K562 (cell line): Measurements from ENCODE around the gene FFAR1. TPM values are rescaled to one million over a fixed set of nuclear protein-coding genes. Genes with fewer than 3 reads are reported as not detected.

Source experiments
- ATAC-seq: fragments of 200-7000 bp; cut with Tn5 transposase; 3 replicates; pipeline ENCODE4 v1.9.1; 2020; ENCODE audit warnings: moderate library complexity
- BruUV-seq: library from RNA; stranded (reverse); fragments of 400-500 nt; replicated peaks from 2 replicates; lab custom pipeline; 2021; lab: Mats Ljungman, UMichigan
- CTCF ChIA-PET: fragments of 300-600 bp; formaldehyde crosslinking; extraction: SDS; loops from one replicate; lab custom pipeline; 2021; ENCODE audit warnings: low intra/inter-chr PET ratio; lab: Yijun Ruan, JAX
- POLR2A ChIA-PET: fragments of 300-600, 350-650 bp; sonication (Branson Sonifier 250); formaldehyde crosslinking; extraction: SDS; loops from one replicate; lab custom pipeline; 2021; ENCODE audit warnings: antibody characterized with exemption, inconsistent platforms; lab: Yijun Ruan, JAX
- DNase-seq, 4 experiments: peaks; one replicate each; pipeline versions ENCODE4 v3.0.0 to v3.0.0-alpha.2; 2011 to 2018; ENCODE audit warnings: low spot score in 3 of 4, mixed read lengths in 3 of 4; ENCODE audit errors: extremely low read depth in 1 of 4
- FAIRE-seq: peaks from 2 replicates; lab custom pipeline; 2011; peaks lifted over from hg19 to GRCh38; lab: Jason Lieb, UNC
- H2AFZ ChIP-seq: 2 replicates; pipeline ENCODE4 v1.6.0; 2011; ENCODE audit warnings: low read depth, low read length, control low read depth, inconsistent platforms
- H3K27ac ChIP-seq: fragments of 200-600 bp; 3 replicates; pipeline ENCODE4 v1.8.0; 2011; ENCODE audit warnings: low read depth, mild to moderate bottlenecking, control low read depth, inconsistent platforms, low read length, moderate library complexity, mixed read lengths; ENCODE audit errors: extremely low read depth
- H3K27me3 ChIP-seq, 2 experiments: fragments of 300-600 bp in 1 of 2; 2 replicates in 1 of 2; 3 replicates in 1 of 2; pipeline versions ENCODE4 v1.6.0 to v1.8.0; 2011; ENCODE audit warnings: inconsistent platforms in 2 of 2, low read length in 2 of 2, mild to moderate bottlenecking in 1 of 2, mixed read lengths in 1 of 2, moderate library complexity in 1 of 2; ENCODE audit not compliant: control insufficient read depth in 2 of 2, insufficient read depth in 2 of 2
- H3K36me3 ChIP-seq: fragments of 300-600 bp; 3 replicates; pipeline ENCODE4 v1.8.0; 2011; ENCODE audit warnings: mild to moderate bottlenecking, low read length, inconsistent platforms; ENCODE audit not compliant: control insufficient read depth, insufficient read depth
- H3K4me1 ChIP-seq, 2 experiments: fragments of 200-600 bp in 1 of 2; replicated peaks in 1 of 2; 2 replicates in 1 of 2; 3 replicates in 1 of 2; pipeline versions ENCODE4 v1.5.1 to v1.8.0; 2011; ENCODE audit warnings: inconsistent platforms in 2 of 2, low read length in 2 of 2, mild to moderate bottlenecking in 1 of 2, mixed read lengths in 1 of 2, moderate library complexity in 1 of 2; ENCODE audit not compliant: control insufficient read depth in 2 of 2, insufficient read depth in 2 of 2
- H3K4me2 ChIP-seq: 2 replicates; pipeline ENCODE4 v1.6.1; 2011; ENCODE audit warnings: low read length, control low read depth, inconsistent platforms, mixed read lengths; ENCODE audit not compliant: insufficient read depth
- H3K4me3 ChIP-seq: fragments of 200-600 bp; sonication (generic), shearing (Covaris generic); 2 replicates; pipeline ENCODE4 v1.5.1; 2016; ENCODE audit warnings: control low read depth, inconsistent platforms
- H3K79me2 ChIP-seq: fragments of 200-600 bp; 3 replicates; pipeline ENCODE4 v1.8.0; 2011; ENCODE audit warnings: low read length, inconsistent platforms; ENCODE audit not compliant: control insufficient read depth, insufficient read depth
- H3K9ac ChIP-seq, 2 experiments: 2 replicates each; pipeline versions ENCODE4 v1.6.0 to v1.6.1; 2011; ENCODE audit warnings: low read depth in 2 of 2, low read length in 2 of 2, control low read depth in 1 of 2, inconsistent platforms in 1 of 2, mild to moderate bottlenecking in 1 of 2, mixed read lengths in 1 of 2; ENCODE audit not compliant: insufficient read depth in 1 of 2
- H3K9me1 ChIP-seq: one replicate; pipeline ENCODE4 v1.6.0; 2011; ENCODE audit warnings: inconsistent platforms, mild to moderate bottlenecking, low read length, moderate library complexity; ENCODE audit not compliant: control insufficient read depth, insufficient read depth
- H3K9me3 ChIP-seq: replicated peaks from 2 replicates; pipeline ENCODE4 v1.5.1; 2011; ENCODE audit warnings: low read depth, low read length, inconsistent platforms; ENCODE audit not compliant: control insufficient read depth, insufficient read depth
- H4K20me1 ChIP-seq: replicated peaks from 2 replicates; pipeline ENCODE4 v1.6.1; 2011; ENCODE audit warnings: low read length, inconsistent platforms, mixed read lengths; ENCODE audit not compliant: control insufficient read depth, insufficient read depth
- ARID1B ChIP-seq: fragments of 450-650 bp; IDR thresholded peaks from 2 replicates; pipeline ENCODE4 v1.6.1; 2016; ENCODE audit warnings: antibody characterized with exemption, mild to moderate bottlenecking, inconsistent platforms
- ARNT ChIP-seq, 2 experiments: fragments of 450-650 bp; IDR thresholded peaks; 2 replicates each; pipeline ENCODE4 v1.6.1; 2016; ENCODE audit warnings: mild to moderate bottlenecking in 1 of 2
- C11orf30 ChIP-seq: fragments of 450-650 bp; IDR thresholded peaks from 2 replicates; pipeline ENCODE4 v1.6.1; 2016; ENCODE audit warnings: low read depth, mild to moderate bottlenecking
- CBX1 ChIP-seq: sonication (generic); IDR thresholded peaks from 2 replicates; pipeline ENCODE4 v1.6.1; 2016; ENCODE audit warnings: antibody characterized with exemption, low read depth, mild to moderate bottlenecking
- DPF2 ChIP-seq: fragments of 450-650 bp; IDR thresholded peaks from 2 replicates; pipeline ENCODE4 v1.6.1; 2016
- EGR1 ChIP-seq: fragments of 450-650 bp; conservative IDR thresholded peaks from 2 replicates; pipeline ENCODE4 v1.6.1; 2017; ENCODE audit warnings: mild to moderate bottlenecking
- HDGF ChIP-seq: fragments of 450-650 bp; IDR thresholded peaks from 2 replicates; pipeline ENCODE4 v1.6.1; 2016
- LARP7 ChIP-seq: fragments of 450-650 bp; IDR thresholded peaks from 2 replicates; pipeline ENCODE4 v1.6.1; 2016
- MAFK ChIP-seq: IDR thresholded peaks from 2 replicates; pipeline ENCODE4 v1.6.1; 2011; ENCODE audit warnings: low read length, improper control_type of control experiment
- MEF2D ChIP-seq: conservative IDR thresholded peaks from 2 replicates; pipeline ENCODE4 v1.6.1; 2016; ENCODE audit warnings: low read depth, missing genetic modification characterization, missing compliant biosample characterization
- MLLT1 ChIP-seq, 2 experiments: fragments of 450-650 bp; IDR thresholded peaks; 2 replicates each; pipeline ENCODE4 v1.6.1; 2016
- SREBF1 ChIP-seq: fragments of 150-350 bp; IDR thresholded peaks from 2 replicates; pipeline ENCODE4 v1.6.1; 2014; ENCODE audit warnings: antibody characterized with exemption, low read depth, low read length, borderline replicate concordance
- TSC22D4 ChIP-seq: fragments of 450-650 bp; IDR thresholded peaks from 2 replicates; pipeline ENCODE4 v1.6.1; 2016; ENCODE audit warnings: missing genetic modification characterization, missing biosample characterization, control low read depth
- ZNF140 ChIP-seq: fragments of 250-450 bp; sonication (Bioruptor Pico); IDR thresholded peaks from 2 replicates; pipeline ENCODE4 v1.8.0; 2021; ENCODE audit warnings: moderate library complexity, mild to moderate bottlenecking, inconsistent platforms
- WGBS: fragments of 100-300 bp; shearing (Covaris generic); methylation state at CpG from one replicate; pipeline ENCODE4 v1.1.6; 2016; ENCODE audit warnings: low coverage, mixed read lengths; ENCODE audit not compliant: insufficient coverage; ENCODE audit errors: missing lambda C conversion rate; 5-methylcytosine and 5-hydroxymethylcytosine counted together
- in situ Hi-C: fragments of 300-500 bp; cut with MboI; formaldehyde crosslinking; loops from 4 replicates; pipeline ENCODE4 v1.15.0; 2018; ENCODE audit warnings: inconsistent platforms, mixed read lengths
- intact Hi-C: fragments of 100-400 bp; cut with micrococcal nuclease; formaldehyde crosslinking; loops from 2 replicates; pipeline ENCODE4 v1.14.2; 2022
- polyA plus RNA-seq, 8 experiments: library from polyadenylated mRNA; depleted of rRNA in 4 of 8; stranded (reverse) in 5 of 8; unstranded in 3 of 8; fragments of >200 nt; fragmentation: Nextera tagmentation in 2 of 8; fragmentation: Illumina TruSeq in 1 of 8; extraction: Ambion mirVana in 2 of 8; extraction: Trizol in 1 of 8; gene quantifications; 2 replicates each; pipeline versions ENCODE4 v1.2.1 to v1.2.3, GENCODE V29; 2011 to 2014; ENCODE audit warnings: inconsistent platforms in 1 of 8, missing spikeins in 1 of 8
- total RNA-seq, 7 experiments: library from RNA; depleted of rRNA in 6 of 7; stranded (reverse); fragments of >200 nt in 6 of 7; fragmentation: Illumina TruSeq in 2 of 7; extraction: Trizol in 2 of 7; gene quantifications; 2 replicates each; pipeline versions ENCODE4 v1.2.1 to v1.2.3, GENCODE V29; 2011 to 2021; ENCODE audit warnings: low replicate concordance in 1 of 7
- TF ChIP-seq, protein P1 (sequence below): fragments of 200-800 bp; sonication (Bioruptor generic); IDR thresholded peaks from 2 replicates; pipeline ENCODE4 v1.6.1; 2016; ENCODE audit warnings: missing genetic modification characterization, missing compliant biosample characterization
- TF ChIP-seq, protein P2 (sequence below): fragments of 450-650 bp; IDR thresholded peaks from 2 replicates; pipeline ENCODE4 v1.6.1; 2016; ENCODE audit warnings: borderline replicate concordance

Gene FFAR1
- total and polyA plus RNA-seq, 9 of the 15 experiments (the other 6 are each of a cell fraction or from before 2014, with no cell fraction given), result not detected

- DNase-seq (no peak), ATAC-seq (no peak), FAIRE-seq (no peak)
- H3K9ac ChIP-seq, result no peak overlapping the region
- H2AFZ ChIP-seq, result no peak overlapping the region
- intact Hi-C loops (no loop called here), in situ Hi-C loops (no loop called here)
- no peaks in the 10 kb centered on the region for H3K9me3 ChIP-seq
- H3K27me3 ChIP-seq, result no peaks in the 10 kb centered on the region; a peak in 1 of 5 replicates
- BruUV-seq, result no TSS peak
- H3K79me2 ChIP-seq, result no peaks in the 10 kb centered on the region
- H3K27ac ChIP-seq, result peak overlapping the region; percentile 15; the same call in 1 of the 3 replicates
- peak overlapping the region; percentile 8; the same call in 1 of the 2 replicates for H3K4me2 ChIP-seq
- no peaks in the 10 kb centered on the region for H3K36me3 ChIP-seq
- ChIA-PET POLR2A (no interaction called here), CTCF (no interaction called here)
- WGBS, result 83% methylated on average over 3 of the region's 5 CpGs
- H3K4me1 ChIP-seq, result peaks cover 50 to 63% of the 10 kb centered on the region in 2 experiments
- H3K4me3 ChIP-seq, result no peak overlapping the region
- no peaks in the 10 kb centered on the region for H4K20me1 ChIP-seq
- peaks cover 6% of the 10 kb centered on the region for H3K9me1 ChIP-seq
- TF ChIP-seq ARNT (IDR thresholded peaks at IDR 0.05), result peak in 1 of 2 experiments; percentile 28; a peak in 1 of 4 replicates
- TF ChIP-seq LARP7, result 0 out of 2 replicates have a peak, but pooled peaks have one; percentile 18
- TF ChIP-seq MLLT1 (IDR thresholded peaks at IDR 0.05), result peak; percentile 42 to 72; a peak in 1 of 4 replicates
- TF ChIP-seq MEF2D (tag), result no peak
- TF ChIP-seq CBX1, result peak; percentile 40; the same call in 1 of the 2 replicates
- TF ChIP-seq, protein P1, sequence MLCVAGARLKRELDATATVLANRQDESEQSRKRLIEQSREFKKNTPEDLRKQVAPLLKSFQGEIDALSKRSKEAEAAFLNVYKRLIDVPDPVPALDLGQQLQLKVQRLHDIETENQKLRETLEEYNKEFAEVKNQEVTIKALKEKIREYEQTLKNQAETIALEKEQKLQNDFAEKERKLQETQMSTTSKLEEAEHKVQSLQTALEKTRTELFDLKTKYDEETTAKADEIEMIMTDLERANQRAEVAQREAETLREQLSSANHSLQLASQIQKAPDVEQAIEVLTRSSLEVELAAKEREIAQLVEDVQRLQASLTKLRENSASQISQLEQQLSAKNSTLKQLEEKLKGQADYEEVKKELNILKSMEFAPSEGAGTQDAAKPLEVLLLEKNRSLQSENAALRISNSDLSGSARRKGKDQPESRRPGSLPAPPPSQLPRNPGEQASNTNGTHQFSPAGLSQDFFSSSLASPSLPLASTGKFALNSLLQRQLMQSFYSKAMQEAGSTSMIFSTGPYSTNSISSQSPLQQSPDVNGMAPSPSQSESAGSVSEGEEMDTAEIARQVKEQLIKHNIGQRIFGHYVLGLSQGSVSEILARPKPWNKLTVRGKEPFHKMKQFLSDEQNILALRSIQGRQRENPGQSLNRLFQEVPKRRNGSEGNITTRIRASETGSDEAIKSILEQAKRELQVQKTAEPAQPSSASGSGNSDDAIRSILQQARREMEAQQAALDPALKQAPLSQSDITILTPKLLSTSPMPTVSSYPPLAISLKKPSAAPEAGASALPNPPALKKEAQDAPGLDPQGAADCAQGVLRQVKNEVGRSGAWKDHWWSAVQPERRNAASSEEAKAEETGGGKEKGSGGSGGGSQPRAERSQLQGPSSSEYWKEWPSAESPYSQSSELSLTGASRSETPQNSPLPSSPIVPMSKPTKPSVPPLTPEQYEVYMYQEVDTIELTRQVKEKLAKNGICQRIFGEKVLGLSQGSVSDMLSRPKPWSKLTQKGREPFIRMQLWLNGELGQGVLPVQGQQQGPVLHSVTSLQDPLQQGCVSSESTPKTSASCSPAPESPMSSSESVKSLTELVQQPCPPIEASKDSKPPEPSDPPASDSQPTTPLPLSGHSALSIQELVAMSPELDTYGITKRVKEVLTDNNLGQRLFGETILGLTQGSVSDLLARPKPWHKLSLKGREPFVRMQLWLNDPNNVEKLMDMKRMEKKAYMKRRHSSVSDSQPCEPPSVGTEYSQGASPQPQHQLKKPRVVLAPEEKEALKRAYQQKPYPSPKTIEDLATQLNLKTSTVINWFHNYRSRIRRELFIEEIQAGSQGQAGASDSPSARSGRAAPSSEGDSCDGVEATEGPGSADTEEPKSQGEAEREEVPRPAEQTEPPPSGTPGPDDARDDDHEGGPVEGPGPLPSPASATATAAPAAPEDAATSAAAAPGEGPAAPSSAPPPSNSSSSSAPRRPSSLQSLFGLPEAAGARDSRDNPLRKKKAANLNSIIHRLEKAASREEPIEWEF, result no peak
- TF ChIP-seq DPF2, result 0 out of 2 replicates have a peak, but pooled peaks have one; percentile 10
- 0 out of 2 replicates have a peak, but pooled peaks have one; percentile 18 for TF ChIP-seq HDGF
- no peak for TF ChIP-seq C11orf30
- TF ChIP-seq SREBF1, result no peak
- TF ChIP-seq ZNF140 (CRISPR knock-in tag), result no peak
- no peak for TF ChIP-seq MAFK
- TF ChIP-seq ARID1B, result 0 out of 2 replicates have a peak, but pooled peaks have one; percentile 11
- TF ChIP-seq TSC22D4 (tag), result 0 out of 2 replicates have a peak, but pooled peaks have one; percentile 6
- TF ChIP-seq, protein P2, sequence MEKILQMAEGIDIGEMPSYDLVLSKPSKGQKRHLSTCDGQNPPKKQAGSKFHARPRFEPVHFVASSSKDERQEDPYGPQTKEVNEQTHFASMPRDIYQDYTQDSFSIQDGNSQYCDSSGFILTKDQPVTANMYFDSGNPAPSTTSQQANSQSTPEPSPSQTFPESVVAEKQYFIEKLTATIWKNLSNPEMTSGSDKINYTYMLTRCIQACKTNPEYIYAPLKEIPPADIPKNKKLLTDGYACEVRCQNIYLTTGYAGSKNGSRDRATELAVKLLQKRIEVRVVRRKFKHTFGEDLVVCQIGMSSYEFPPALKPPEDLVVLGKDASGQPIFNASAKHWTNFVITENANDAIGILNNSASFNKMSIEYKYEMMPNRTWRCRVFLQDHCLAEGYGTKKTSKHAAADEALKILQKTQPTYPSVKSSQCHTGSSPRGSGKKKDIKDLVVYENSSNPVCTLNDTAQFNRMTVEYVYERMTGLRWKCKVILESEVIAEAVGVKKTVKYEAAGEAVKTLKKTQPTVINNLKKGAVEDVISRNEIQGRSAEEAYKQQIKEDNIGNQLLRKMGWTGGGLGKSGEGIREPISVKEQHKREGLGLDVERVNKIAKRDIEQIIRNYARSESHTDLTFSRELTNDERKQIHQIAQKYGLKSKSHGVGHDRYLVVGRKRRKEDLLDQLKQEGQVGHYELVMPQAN, result peak; percentile 43; the same call in 1 of the 2 replicates
- peak; percentile 25; the same call in 1 of the 2 replicates for TF ChIP-seq EGR1
Measured at GRCh38 chr19:35298561-35298972, 49.1 kb upstream of the FFAR1 start.
